CD4-positive, alpha-beta T cell treated with Interleukin-6 at 100 ng/mL for 8 hours (primary cell): ENCODE results near the gene DHRS4L2.
"Not testable (repeated sequence)": the region's sequence is repeated elsewhere in the genome, so short reads cannot be mapped to it uniquely, and the experiment has no call there.

Source experiments
- DNase-seq: peaks from one replicate; pipeline ENCODE4 v3.0.0-alpha.2; 2020; ENCODE audit warnings: mixed read lengths, low spot score

The DHRS4L2 gene

DNA sequence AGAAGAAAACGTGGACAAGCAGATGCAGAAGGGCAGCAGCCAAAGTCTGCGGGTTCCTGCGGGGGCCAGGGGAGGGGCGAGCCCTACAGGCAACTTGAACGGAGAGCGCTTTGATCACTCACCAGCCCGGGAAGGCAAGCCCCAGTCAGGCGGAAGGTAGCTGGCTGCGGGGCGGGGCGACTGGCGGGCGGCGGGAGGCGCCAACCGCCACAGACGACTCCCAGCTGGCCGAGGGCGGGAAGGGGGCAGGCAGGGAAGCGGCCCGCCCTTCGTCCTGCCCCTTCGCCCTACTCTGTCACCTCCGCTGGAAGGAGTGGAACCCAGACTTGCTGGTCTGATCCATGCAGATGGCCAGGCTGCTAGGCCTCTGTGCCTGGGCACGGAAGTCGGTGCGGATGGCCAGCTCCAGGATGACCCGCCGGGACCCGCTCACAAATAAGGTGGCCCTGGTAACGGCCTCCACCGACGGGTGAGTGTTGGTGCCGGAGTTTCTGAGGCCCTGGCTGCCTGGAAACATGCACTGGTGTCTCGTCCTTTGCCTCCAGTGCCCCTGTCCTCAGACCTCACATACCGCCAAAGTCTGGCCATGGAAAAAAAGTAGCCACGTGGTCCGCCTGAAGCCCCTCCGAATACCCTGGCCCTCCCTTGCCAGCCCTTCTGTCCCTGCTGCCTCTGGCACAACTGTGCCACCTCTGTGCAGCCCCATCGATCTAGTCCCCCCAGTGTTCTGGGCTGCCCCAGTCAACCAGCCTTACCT is at the start of gene DHRS4L2:
DHRS4L2 (plus strand) TSS at position 323 of the 757 bp plus-strand sequence; CDS start at position 342, 19 bp downstream.
- peak; percentile 70 for DNase-seq

DNA sequence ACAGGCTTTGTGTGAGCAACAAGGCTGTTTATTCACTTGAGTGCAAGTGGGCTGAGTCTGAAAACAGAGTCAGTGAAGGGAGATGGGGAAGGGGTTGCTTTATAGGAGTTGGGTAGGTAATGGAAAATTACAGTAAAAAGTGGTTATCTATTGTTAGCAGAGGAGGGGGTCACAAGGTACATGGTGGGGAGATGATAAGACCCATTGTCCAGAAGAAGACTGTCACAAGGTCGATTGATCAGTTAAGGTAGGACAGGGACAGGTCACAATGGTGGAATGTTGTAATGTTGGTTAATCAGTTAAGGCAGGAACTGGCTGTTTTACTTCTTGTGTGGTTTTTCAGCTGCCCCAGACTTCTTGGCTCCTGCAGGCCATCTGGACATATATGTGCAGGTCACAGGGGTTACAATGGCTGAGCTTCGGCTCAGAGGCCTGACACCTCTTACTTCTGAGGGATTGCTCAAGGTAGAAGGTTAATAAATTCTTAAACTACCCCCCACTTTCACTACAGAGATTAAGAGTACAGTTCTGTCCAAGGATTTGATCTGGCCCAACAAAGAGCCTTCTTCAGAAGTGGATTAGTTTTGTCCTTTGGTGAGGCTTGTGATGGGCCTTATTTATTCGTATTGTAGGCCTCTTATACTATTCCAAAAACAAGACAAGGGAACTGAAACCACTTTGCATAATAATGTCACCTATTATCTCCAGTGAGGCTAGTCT is 49.0 kb upstream of the DHRS4L2 start:
- no peak for DNase-seq

DNA sequence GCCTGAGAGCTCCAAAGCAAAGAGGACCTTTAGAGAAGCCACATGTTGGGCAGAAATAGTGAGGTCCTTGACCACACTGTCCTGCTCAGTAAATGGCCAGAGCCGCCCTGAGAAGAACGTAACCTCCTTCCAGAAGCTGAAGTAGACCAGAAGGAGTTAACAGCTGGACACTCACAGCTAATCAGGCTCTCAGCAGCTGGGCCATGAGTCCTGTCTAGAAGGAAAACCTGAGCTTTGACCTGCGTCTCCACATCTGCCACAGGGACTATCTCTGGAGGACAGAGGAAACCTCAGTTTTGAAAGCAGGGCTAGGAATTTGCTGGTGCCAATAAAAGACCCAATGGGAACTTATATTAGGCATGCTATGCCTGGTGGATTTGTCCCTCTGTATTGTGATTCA is 47.5 kb upstream of the DHRS4L2 start:
- DNase-seq = no peak

DNA sequence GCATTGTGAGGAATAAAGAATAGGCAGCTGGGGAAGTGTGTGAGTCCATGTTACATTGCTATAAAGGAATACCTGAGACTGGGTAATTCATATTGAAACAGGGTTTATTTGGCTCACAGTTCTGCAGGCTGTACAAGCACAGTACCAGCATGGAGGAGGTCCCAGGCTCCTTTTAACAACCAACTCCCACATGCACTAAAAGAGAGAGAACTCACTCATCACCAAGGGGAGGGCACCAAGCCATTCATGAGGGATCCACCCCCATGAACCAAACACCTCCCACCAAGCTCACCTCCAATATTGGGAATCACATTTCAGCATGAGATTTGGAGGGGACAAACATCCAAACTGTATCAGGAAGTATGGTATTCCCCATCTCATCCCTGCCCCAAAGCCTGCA is 47.1 kb upstream of the DHRS4L2 start:
- DNase-seq = no peak

DNA sequence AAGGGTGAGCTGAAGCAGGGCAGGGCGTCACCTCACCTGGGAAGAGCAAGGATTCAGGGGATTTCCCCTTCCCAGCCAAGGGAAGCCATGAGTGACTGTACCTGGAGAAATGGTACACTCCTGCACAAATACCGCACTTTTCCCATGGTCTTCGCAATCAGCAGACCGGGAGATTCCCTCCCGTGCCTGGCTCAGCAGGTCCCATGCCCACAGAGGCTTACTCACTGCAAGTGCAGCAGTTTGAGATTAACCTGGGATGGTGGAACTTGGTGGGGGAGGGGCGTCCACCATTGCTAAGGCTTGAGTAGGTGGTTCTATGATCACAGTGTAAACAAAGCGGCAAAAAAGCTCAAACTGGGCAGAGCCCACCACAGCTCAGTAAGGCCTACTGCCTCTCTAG is 46.1 kb upstream of the DHRS4L2 start:
- DNase-seq = no peak

DNA sequence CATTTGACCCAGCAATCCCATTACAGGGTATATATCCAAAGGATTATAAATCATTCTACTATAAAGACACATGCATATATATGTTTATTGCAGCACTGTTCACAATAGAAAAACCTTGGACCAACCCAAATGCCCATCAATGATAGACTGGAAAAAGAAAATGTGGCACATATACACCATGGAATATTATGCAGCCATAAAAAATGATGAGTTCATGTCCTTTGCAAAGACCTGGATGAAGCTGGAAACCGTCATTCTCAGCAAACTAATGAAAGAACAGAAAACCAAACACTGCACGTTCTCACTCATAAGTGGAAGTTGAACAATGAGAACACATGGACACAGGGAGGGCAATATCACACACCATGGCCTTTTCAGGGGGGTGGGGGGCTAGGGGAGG is 39.7 kb upstream of the DHRS4L2 start:
- not testable (repeated sequence) for DNase-seq

DNA sequence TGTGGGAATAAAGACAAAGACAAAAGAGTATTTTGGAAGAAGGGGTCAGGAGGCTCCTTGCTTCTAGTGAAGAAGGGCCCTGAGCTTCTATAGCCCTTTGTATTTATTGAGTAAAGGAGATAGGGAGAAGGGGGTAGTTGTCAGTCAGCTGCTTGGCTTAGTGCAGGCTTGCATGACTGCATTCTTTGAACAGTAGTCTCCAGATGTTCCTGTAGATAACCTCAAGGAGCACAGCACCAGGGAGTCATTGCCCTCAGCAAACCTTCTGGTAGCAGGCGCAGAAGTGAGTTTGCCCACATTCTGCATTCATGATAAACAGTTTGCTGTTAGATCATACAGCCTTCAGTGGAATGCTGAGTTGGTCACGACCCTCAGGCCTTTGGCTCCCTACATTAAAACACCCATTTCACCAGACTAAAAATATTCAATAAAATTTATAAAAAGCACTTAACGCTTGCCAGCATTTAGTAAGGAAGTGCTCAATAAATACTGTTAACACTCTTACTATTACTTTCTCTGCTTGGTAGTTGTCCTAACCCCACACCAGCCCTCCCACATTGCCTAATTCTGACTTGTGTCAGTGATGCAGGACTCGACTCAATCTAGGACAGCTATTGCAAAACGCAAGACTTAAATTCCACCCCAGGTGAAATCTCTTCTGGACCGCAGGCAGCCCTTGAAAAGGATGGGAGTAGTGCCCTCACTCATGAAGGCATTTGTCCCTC is 38.2 kb upstream of the DHRS4L2 start:
- DNase-seq = no peak

DNA sequence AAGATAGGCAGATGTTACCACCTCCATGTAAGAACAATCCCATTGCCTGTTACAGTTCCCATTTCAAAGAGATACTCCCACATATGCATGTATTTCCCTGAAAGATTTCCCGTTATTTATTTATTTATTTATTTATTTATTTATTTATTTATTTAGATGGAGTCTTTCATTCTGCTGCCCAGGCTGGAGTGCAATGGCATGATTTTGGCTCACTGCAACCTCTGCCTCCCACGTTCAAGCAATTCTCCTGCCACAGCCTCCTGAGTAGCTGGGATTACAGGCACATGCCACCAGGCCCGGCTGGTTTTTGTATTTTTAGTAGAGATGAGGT is 37.6 kb upstream of the DHRS4L2 start:
- not testable (repeated sequence) for DNase-seq

DNA sequence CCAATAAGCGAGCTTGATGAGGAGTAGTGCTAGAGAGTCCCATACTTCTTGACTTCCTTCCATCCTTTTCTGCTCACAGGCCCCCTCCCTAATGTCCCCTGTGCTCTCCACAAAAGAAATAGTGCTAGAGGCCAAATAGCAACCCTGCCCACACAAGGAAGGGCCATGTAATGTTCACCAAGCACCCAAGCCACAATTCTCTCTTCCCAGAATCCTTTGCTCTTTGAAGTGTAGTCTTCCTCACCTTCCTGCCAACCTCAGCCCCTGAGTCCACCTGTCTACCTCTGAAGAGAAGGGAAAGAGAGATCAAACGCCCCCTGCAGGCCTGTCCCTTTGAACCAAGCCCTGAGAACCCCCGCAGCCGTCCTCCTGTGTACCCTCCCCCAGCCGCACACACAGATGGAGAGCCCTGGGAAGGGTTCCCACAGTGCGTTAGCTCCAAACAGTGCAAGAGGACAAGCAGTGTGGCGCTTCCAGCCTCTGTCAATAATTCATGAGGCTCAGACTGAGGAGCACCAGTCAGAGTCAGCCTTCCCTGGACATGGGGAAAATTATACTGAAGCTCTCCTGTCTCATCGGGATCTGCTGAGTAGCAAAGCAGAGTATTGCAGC is 37.0 kb upstream of the DHRS4L2 start:
- no peak for DNase-seq

DNA sequence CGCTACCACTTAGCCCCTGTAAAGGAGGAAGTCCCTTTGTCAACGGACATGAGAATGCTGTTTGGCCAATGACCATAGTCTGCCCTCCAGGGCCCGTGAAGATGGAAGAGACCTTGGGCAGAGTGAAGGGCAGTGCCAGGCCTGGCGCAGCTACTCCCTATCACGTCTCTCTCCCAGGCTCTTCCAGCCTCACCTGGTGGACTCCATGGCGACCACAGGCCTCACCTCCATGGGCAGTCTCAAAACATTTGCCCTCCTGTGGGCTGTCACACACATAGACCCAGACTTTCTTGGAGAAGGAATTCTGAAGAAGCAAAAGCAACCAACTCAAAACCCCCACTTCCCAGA is 35.6 kb upstream of the DHRS4L2 start:
- not testable (repeated sequence) for DNase-seq

DNA sequence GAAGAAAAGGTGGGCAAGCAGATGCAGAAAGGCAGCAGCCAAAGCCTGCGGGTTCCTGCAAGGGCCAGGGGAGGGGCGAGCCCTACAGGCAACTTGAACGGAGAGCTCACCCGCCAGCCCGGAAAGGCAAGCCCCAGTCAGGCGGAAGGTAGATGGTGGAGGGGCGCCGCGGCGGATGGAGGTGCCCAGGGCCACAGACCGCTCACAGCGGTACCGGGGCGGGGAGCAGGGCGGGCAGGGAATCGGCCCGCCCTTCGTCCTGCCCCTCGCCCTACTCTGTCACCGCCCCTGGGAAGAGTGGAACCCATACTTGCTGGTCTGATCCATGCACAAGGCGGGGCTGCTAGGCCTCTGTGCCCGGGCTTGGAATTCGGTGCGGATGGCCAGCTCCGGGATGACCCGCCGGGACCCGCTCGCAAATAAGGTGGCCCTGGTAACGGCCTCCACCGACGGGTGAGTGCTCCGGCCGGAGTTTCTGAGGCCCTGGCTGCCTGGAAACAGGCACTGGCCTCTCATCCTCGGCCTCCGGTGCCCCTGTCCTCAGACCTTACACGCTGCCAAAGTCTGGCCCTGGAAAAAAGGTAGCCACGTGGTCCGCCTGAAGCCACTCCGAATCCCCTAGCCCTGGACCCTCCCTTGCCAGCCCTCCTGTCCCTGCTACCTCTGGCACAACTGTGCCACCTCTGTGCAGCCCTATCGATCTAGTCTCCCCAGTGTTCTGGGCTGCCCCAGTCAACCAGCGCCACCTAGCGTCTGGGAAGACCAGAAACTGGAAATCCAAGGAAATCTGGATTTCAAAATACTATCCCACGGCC is 35.1 kb upstream of the DHRS4L2 start, which contains the start of gene DHRS4:
DHRS4 (plus strand) TSS at position 307 of the 815 bp plus-strand sequence; CDS start at position 326, 19 bp downstream.
- peak; percentile 84 for DNase-seq

DNA sequence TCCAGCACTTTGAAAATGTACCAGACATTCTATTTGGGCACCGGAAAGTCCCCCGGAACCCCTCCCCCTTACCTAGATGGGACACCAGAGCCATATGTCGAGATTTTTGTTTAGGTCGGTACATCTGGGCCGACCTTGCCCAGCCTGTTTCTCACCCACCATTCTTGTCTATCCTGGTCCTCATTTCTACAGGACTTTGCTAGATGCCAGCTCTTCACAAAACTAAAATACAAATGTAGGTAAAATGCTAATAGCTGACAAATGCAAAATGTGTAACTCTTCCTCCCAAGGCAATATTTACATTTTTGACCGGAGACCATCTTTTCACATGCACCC is 34.5 kb upstream of the DHRS4L2 start:
- DNase-seq = not testable (repeated sequence)

DNA sequence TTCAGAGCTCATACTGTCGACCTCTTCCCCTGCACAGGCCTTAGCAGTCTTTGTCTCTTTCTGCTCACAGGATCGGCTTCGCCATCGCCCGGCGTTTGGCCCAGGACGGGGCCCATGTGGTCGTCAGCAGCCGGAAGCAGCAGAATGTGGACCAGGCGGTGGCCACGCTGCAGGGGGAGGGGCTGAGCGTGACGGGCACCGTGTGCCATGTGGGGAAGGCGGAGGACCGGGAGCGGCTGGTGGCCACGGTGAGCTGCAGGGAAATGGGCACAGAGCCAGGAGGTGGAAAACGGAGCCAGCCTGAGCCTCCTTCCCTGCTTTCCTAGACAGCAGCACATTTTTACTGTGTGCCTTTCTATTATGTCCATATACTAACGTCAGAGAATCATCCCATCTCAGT is 33.8 kb upstream of the DHRS4L2 start:
- not testable (repeated sequence) for DNase-seq

DNA sequence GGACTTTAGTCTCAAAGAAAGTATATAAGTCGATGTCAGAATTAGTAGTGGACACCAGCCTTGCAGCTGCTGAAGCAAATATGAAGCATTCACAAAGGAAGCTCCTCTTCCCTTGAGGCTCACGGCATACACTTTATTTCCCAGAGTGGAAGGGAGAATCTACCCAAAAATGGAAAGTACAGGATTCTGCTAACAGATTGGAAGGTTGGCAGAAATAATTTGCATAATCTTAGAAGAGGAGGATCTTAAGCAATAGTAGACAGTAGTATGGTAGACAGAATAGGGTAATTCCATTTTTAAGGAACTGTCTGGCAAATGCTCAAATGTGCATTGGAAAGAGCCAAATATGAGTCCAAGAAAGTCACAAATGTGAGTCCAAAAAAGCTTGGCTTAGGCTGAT is 32.9 kb upstream of the DHRS4L2 start:
- not testable (repeated sequence) for DNase-seq

DNA sequence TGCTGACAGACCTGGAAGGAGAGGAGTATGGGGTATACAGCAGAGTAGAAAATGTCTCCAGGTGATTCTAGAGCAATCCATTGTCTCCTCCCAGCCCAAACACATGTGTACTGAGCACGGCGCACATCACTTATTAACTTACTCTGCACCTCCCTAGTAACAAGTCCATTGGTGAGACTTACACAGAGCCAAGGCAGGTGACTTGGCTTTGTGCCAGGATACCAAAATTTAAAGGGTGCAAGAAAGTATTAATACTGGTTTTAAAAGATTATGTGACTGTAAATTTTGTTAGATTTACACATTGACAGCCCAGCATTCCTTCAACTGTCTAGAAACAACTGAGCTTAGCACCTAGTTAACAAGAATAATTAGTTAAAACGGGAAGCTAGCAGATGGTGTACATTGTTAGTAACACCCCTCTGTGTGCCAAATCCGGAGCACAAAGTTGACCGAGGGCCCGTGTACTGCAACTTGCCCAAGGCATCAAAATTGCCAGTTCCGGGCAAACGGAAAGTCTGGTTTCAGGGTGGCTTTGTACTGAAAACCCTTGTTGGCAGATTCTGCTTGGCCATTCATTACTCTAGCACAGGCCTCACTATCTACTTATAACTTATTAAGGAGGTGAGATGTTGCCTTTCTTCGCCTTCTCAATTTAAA is 30.7 kb upstream of the DHRS4L2 start:
- not testable (repeated sequence) for DNase-seq

DNA sequence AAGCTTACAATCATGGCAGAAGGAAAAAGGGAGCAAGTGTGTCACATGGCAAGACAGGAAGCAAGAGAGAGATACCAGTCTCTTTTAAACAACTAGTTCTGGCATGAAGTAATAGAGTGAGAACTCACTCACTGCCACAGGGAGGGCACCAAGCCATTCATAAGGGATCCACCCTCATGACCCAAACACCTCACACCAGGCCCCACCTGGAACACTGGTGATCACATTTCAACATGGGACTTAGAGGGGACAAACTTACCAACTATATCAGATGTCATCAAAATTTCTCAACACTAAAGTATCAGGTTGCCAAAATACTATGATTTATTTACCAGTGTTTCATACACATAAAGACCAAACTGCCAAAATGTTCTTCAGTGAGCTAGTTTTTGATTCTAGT is 27.8 kb upstream of the DHRS4L2 start:
- DNase-seq = not testable (repeated sequence)

DNA sequence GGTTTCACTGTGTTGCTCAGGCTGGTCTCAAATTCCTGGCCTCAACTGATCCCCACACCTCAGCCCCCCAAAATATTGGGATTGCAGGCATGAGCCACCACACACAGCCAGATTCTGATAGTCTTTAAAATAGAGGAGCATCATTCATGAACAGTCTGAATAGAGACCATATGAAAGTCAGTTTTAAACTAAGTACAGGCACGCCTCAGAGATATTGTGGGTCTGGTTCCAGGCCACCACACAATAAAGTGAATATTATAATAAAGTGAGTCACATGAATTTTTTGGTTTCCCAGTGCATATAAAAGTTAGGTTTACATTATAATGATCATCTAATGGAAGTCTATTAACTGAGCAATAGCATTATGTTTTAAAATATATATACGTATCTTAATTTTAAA is 27.0 kb upstream of the DHRS4L2 start:
- not testable (repeated sequence) for DNase-seq

DNA sequence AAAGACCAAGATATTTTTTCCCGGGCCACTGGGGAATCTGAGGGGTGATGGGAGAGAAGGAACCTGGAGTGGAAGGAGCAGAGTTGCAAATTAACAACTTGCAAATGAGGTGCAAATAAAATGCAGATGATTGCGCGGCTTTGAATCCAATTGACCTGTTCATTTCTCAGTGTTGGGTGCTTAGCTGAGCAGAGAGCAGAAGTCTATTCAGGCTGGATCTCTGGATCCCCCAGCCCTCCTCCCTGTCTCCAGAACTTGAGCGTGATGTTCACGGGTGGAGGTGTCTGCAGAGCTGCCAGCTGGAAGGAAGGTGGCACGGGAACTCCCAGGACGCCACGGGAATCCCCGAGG is 19.6 kb upstream of the DHRS4L2 start:
- DNase-seq = not testable (repeated sequence)

DNA sequence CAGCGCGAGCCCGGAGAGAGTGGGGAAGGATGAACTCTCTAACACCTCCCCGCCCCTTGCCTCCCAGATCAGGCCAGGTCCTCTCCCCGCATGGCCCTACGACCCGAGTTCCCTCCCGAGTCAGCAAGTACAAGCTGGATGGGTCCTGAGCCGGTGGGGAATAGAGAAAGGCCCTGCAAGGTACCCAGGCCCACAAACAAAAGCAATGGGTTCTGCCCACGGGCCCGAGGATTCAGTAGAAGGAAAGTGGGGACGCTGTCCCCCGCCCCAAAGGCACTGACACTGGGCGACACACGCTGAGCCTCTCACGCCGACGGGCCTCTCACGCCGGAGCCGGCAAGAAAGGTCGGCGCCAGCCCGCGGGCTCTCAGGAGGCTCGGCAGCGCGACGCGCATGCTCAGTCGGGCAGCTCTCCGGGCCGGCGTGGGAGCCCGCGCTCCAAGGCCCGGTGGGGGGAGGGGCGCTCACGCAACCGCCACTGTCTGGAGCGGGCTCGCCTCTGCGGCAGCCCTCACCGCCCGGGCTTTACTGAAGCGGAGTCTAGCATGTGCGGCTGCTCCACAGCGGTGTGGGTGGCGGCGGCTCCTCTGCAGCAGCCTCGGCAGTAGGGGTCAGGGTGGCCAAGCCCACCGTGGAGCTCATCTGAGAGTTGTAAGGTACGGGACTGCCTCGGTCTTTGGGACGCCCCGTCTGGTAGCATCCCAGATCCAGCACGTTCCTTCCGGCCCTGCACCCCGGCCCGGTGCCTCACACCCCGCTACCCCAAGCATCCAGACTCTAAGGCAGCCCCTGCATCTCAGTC is 19.0 kb upstream of the DHRS4L2 start:
- DNase-seq = peak; percentile 18

DNA sequence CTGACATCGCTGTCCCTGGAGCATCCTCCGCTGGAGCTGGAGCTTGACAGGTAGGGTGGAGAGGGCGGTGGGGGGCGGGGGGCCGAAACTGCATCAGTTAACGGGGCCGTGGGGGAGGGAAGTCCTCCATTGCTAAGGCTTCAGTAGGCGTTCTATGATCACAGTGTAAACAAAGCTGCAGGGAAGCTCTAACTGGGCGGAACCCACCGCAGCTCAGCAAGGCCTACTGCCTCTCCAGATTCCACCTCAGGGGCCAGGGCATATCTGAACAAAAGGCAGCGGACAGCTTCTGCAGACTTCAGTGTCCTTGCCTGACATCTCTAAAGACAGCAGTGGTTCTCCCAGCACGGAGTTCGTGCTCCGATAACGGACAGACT is 18.5 kb upstream of the DHRS4L2 start:
- not testable (repeated sequence) for DNase-seq
